IPS DF 6.9 (cell line): ENCODE results near the gene UMOD.
"Not testable (repeated sequence)": the region's sequence is repeated elsewhere in the genome, so short reads cannot be mapped to it uniquely, and the experiment has no call there.

ENCODE experiments used
- DNase-seq: peaks from one replicate; pipeline ENCODE4 v3.0.0-alpha.2; 2013; ENCODE audit warnings: low read depth, low spot score
- H3K27ac ChIP-seq: one replicate; pipeline ENCODE4 v1.5.1; 2013; ENCODE audit warnings: low read length, control low read depth
- H3K27me3 ChIP-seq: 2 replicates; pipeline ENCODE4 v1.6.1; 2013; ENCODE audit warnings: mild to moderate bottlenecking, low read length; ENCODE audit not compliant: control insufficient read depth, insufficient read depth
- H3K36me3 ChIP-seq: 2 replicates; pipeline ENCODE4 v1.6.1; 2013; ENCODE audit warnings: low read length; ENCODE audit not compliant: control insufficient read depth, insufficient read depth
- H3K4me1 ChIP-seq: 2 replicates; pipeline ENCODE4 v1.6.1; 2013; ENCODE audit warnings: low read length; ENCODE audit not compliant: control insufficient read depth, insufficient read depth
- H3K4me3 ChIP-seq: 2 replicates; pipeline ENCODE4 v1.5.1; 2013; ENCODE audit warnings: mild to moderate bottlenecking, low read length
- H3K9me3 ChIP-seq: 2 replicates; pipeline ENCODE4 v1.6.1; 2013; ENCODE audit warnings: low read length, inconsistent platforms; ENCODE audit not compliant: control insufficient read depth, insufficient read depth
- WGBS: extraction: QIAGEN DNeasy Blood & Tissue Kit; methylation state at CpG from one replicate; pipeline ENCODE4 v1.1.7; 2013; ENCODE audit warnings: mixed read lengths, missing lambda C conversion rate; ENCODE audit not compliant: insufficient read length, insufficient coverage; 5-methylcytosine and 5-hydroxymethylcytosine counted together

Gene UMOD

DNA sequence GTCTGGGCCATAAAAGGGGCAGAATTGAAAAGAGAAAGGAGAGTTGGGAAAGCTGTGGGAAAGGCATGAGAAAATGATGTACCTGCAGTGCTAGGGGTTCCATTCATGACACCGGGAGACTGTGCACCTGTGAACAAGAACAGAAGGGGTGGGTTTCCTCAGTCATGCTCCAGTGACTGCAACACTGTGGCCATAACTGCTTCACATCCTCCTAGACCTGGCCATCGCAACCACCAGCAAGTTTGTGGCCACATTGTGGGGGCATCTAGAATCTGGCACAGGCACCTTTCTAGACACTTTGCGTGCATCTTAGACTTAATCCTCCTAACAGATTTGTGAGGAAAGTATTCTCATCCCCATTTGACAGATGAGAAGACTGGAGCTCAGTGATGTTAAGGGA is 37.9 kb downstream of the UMOD start:
- H3K4me1 ChIP-seq: no peaks in the 10 kb centered on the region
- no peaks in the 10 kb centered on the region for H3K36me3 ChIP-seq
- DNase-seq: no peak
- no CpG with 5 or more reads among the region's 3 CpGs for WGBS
- no peaks in the 10 kb centered on the region for H3K9me3 ChIP-seq
- H3K4me3 ChIP-seq: no peak overlapping the region
- H3K27ac ChIP-seq: no peak overlapping the region
- H3K27me3 ChIP-seq: no peaks in the 10 kb centered on the region

DNA sequence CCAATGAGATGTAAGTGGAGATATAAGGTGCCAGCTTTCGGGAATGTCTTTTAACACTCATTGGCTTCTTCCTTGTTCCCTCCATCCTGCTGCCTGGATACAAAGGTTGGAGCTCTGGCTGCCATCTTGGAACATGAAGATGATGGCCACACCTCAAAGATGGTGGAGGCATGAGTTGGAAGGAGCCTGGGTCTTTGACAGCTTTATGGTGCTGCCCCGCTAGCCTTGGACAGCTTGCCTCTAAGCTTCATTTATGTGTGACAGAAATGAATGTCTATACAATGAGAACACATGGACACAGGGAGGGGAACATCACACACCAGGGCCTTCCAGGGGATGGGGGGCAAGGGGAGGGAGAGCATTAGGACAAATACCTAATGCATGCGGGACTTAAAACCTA is 38.8 kb downstream of the UMOD start:
- no peaks in the 10 kb centered on the region for H3K9me3 ChIP-seq
- H3K27ac ChIP-seq: no peak overlapping the region
- no peak for DNase-seq
- no CpG with 5 or more reads among the region's 3 CpGs for WGBS
- H3K4me1 ChIP-seq: no peaks in the 10 kb centered on the region
- H3K4me3 ChIP-seq: no peak overlapping the region
- no peaks in the 10 kb centered on the region for H3K36me3 ChIP-seq
- no peaks in the 10 kb centered on the region for H3K27me3 ChIP-seq

- not testable (repeated sequence) for H3K27ac ChIP-seq, H3K4me1 ChIP-seq, H3K9me3 ChIP-seq, H3K36me3 ChIP-seq, DNase-seq, H3K27me3 ChIP-seq, H3K4me3 ChIP-seq
- no CpG with 5 or more reads among the region's 7 CpGs for WGBS
Observed at GRCh38 chr16:20312536-20313095, 39.9 kb downstream of the UMOD start.

DNA sequence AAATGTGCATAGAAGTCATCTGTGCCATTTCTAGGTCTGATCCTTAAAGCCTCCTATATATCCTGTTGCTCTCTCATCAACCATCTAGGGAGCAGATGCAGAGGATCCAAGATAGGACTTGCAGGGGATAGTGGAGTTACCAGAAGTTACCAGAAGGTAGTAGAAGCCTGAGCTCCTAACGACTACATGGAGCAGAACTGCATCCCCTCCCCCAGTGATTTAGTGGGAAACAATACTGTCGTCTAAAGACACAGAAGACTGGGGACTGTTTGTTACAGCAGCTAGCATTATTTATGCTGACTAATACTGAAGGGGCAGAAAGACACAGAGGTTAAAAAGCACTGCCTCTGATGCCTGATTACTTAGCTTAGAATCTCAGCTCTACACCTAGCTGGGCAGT is 41.0 kb downstream of the UMOD start:
- no CpG with 5 or more reads among the region's 2 CpGs for WGBS
- no peaks in the 10 kb centered on the region for H3K36me3 ChIP-seq
- H3K27me3 ChIP-seq: no peaks in the 10 kb centered on the region

GRCh38 chr16:20310421-20311395 is 41.8 kb downstream of the UMOD start:
- Histone ChIP-seq H3K27me3 (no peaks in the 10 kb centered on the region), H3K9me3 (no peaks in the 10 kb centered on the region), H3K27ac (no peak overlapping the region), H3K4me3 (no peak overlapping the region), H3K4me1 (no peaks in the 10 kb centered on the region), H3K36me3 (no peaks in the 10 kb centered on the region)
- no peak for DNase-seq
- no CpG with 5 or more reads among the region's 11 CpGs for WGBS

More for the DNA sequence above, 41.0 kb downstream of the UMOD start:
- DNase-seq: no peak
- no peaks in the 10 kb centered on the region for H3K9me3 ChIP-seq
- no peaks in the 10 kb centered on the region for H3K4me1 ChIP-seq
- no peak overlapping the region for H3K27ac ChIP-seq
- no peak overlapping the region for H3K4me3 ChIP-seq

GRCh38 chr16:20309786-20310185 is 42.7 kb downstream of the UMOD start:
- Histone ChIP-seq H3K36me3 (no peaks in the 10 kb centered on the region), H3K27ac (no peak overlapping the region), H3K9me3 (no peaks in the 10 kb centered on the region), H3K4me1 (no peaks in the 10 kb centered on the region), H3K27me3 (no peaks in the 10 kb centered on the region), H3K4me3 (no peak overlapping the region)
- WGBS: no CpG with 5 or more reads among the region's 6 CpGs
- no peak for DNase-seq

GRCh38 chr16:20308801-20309590 is 43.5 kb downstream of the UMOD start:
- H3K9me3 ChIP-seq: no peaks in the 10 kb centered on the region
- no CpG with 5 or more reads among the region's 4 CpGs for WGBS
- no peak overlapping the region for H3K27ac ChIP-seq
- no peak overlapping the region for H3K4me3 ChIP-seq
- no peaks in the 10 kb centered on the region for H3K4me1 ChIP-seq
- no peaks in the 10 kb centered on the region for H3K27me3 ChIP-seq
- DNase-seq: no peak
- no peaks in the 10 kb centered on the region for H3K36me3 ChIP-seq

- Histone ChIP-seq H3K36me3 (no peaks in the 10 kb centered on the region), H3K27me3 (no peaks in the 10 kb centered on the region), H3K27ac (no peak overlapping the region), H3K4me3 (no peak overlapping the region), H3K4me1 (no peaks in the 10 kb centered on the region), H3K9me3 (no peaks in the 10 kb centered on the region)
- WGBS: no CpG with 5 or more reads among the region's 4 CpGs
- no peak for DNase-seq
Observed at GRCh38 chr16:20308266-20308665, 44.2 kb downstream of the UMOD start.

DNA sequence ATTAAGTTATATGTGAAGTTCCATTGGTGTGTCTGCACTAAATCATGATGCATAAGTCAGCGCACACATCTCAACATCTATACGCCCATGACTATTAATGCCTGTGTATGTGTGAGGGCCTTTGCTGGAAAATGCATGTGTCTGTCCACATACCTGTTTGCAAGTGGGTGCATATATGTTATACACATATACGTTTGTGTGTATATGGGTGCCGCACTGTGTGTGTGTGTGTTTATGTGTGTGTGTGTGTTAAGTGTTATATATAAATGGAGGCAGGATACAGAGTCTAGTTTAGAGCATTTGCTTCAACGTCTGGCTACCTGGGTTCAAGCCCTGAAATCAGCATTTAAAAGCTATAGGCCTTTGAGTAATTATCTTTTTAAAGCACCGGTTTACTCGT is 44.7 kb downstream of the UMOD start:
- WGBS: no CpG with 5 or more reads among the region's 7 CpGs
- DNase-seq: no peak
- H3K4me3 ChIP-seq: no peak overlapping the region
- H3K9me3 ChIP-seq: no peaks in the 10 kb centered on the region
- H3K27me3 ChIP-seq: no peaks in the 10 kb centered on the region
- no peak overlapping the region for H3K27ac ChIP-seq
- H3K4me1 ChIP-seq: no peaks in the 10 kb centered on the region
- no peaks in the 10 kb centered on the region for H3K36me3 ChIP-seq

DNA sequence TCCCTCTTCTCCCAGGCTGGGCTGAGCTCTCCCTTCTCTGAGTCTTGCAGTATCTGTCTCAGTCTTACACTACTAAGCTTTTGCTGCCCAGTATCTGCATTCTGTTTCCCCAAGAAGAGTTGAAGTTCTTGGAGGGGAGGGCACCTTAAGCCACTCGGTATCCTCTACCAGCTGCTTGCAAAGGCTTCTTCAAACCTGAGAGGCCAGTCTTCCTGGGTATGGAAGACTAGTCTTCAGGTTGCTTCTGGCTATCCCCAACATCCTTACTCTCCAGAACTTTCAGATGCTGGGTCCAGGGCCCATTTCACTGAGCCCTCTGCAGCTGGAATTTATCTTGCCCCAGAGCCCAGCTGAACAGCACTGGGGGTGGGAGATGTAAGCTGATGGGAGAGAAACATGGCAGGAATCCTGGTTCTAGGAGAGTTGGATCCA is 45.3 kb downstream of the UMOD start:
- Histone ChIP-seq H3K27me3 (no peaks in the 10 kb centered on the region), H3K36me3 (no peaks in the 10 kb centered on the region), H3K27ac (no peak overlapping the region), H3K4me1 (no peaks in the 10 kb centered on the region), H3K9me3 (no peaks in the 10 kb centered on the region), H3K4me3 (no peak overlapping the region)
- no peak for DNase-seq
- WGBS: no CpG with 5 or more reads among the region's 1 CpG
